GM18517 (cell line): ENCODE data around the gene AMER1.

ENCODE experiments used
- ATAC-seq: cut with Tn5 transposase; IDR thresholded peaks from one replicate; pipeline ENCODE4 v1.9.1; 2021; ENCODE audit warnings: mild to moderate bottlenecking, moderate library complexity; ENCODE audit not compliant: unreplicated experiment

The AMER1 gene

GRCh38 chrX:64186974-64187761 is 18.3 kb downstream of the AMER1 start:
- ATAC-seq, result no peak

GRCh38 chrX:64184396-64184795 is 21.1 kb downstream of the AMER1 start:
- ATAC-seq, result no peak

DNA sequence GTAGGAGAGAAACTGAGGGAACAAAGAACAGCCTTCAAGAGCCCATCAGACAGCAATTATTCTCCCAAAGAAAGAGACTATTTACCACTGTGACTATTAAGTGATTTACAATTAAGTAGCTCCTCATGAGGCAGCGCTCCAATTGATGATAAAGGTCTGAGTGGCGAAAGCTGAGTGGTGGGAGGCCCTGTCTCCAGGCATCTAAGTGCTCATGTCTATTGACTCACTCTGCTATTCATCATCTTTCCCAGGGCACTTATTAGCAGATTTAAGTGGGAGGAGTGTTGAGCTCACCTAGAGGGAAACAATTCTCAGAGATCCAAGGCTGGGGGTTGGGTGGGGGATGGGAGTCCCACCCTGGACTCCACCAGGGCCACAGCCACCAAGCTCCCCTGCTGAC is 23.3 kb downstream of the AMER1 start:
- no peak for ATAC-seq

- ATAC-seq, result no peak
These were observed 28.6 kb downstream of the AMER1 start for GRCh38 chrX:64176876-64177275.

- ATAC-seq, result no peak
These were observed 35.5 kb downstream of the AMER1 start for GRCh38 chrX:64169988-64170387.

GRCh38 chrX:64152857-64153256 is 52.7 kb downstream of the AMER1 start:
- ATAC-seq, result no peak

DNA sequence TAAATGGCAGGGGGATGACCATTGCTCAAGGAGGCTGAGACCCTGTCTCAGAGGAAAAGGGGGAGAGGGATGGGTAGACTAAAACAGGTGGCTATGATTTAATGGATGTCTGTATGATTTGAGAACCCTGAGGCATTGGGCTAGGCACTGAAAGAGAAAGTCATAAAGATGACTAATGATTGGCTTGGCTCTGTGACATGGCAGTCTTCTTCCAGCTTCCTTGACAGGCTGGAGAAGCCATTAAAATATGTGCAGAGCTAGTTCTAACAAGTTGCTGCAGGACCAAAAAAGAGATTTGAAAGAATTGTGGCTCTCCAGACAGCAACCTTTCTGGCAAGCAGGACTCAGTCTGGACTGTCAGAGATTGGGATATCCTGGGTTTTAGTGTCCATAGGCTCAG is 53.6 kb downstream of the AMER1 start:
- ATAC-seq, result no peak

- no peak for ATAC-seq
These were observed 54.7 kb downstream of the AMER1 start for GRCh38 chrX:64150775-64151174.
